Aorta (tissue), 5 donors: Measurements from ENCODE around the gene FCHSD2. TPM values are rescaled to one million over a fixed set of nuclear protein-coding genes. Genes with fewer than 3 reads are reported as not detected.

Experiments
- ATAC-seq: fragments of 200-7000 bp; cut with Tn5 transposase; one replicate; pipeline ENCODE4 v1.9.1; 2022; ENCODE audit warnings: moderate library complexity; ENCODE audit not compliant: low FRiP score
- DNase-seq, 2 donors: peaks; one replicate each; pipeline ENCODE4 v3.0.0-alpha.2; 2020
- H3K27ac ChIP-seq, 2 donors: one replicate each; pipeline ENCODE4 v1.5.1; 2013; ENCODE audit warnings: low read length in 2 of 2, mild to moderate bottlenecking in 2 of 2, moderate library complexity in 2 of 2, control low read depth in 1 of 2, inconsistent platforms in 1 of 2, low read depth in 1 of 2
- H3K27me3 ChIP-seq, 2 donors: one replicate each; pipeline ENCODE4 v1.6.1; 2013; ENCODE audit warnings: control low read depth in 1 of 2, low read length in 1 of 2, mild to moderate bottlenecking in 1 of 2, moderate library complexity in 1 of 2; ENCODE audit not compliant: insufficient read depth in 2 of 2, control insufficient read depth in 1 of 2
- H3K36me3 ChIP-seq, 2 donors: one replicate each; pipeline ENCODE4 v1.6.1; 2013; ENCODE audit warnings: control low read depth in 1 of 2, low read length in 1 of 2, mild to moderate bottlenecking in 1 of 2; ENCODE audit not compliant: insufficient read depth in 2 of 2, control insufficient read depth in 1 of 2
- H3K4me1 ChIP-seq, 2 donors: one replicate each; pipeline ENCODE4 v1.6.1; 2013; ENCODE audit warnings: low read length in 2 of 2, control low read depth in 1 of 2, mild to moderate bottlenecking in 1 of 2, moderate library complexity in 1 of 2; ENCODE audit not compliant: insufficient read depth in 2 of 2, control insufficient read depth in 1 of 2
- H3K4me3 ChIP-seq, 2 donors: one replicate each; pipeline ENCODE4 v1.5.1; 2013; ENCODE audit warnings: low read length in 2 of 2, control low read depth in 1 of 2, mild to moderate bottlenecking in 1 of 2
- H3K9me3 ChIP-seq: one replicate; pipeline ENCODE4 v1.6.1; 2013; ENCODE audit warnings: mild to moderate bottlenecking, low read length; ENCODE audit not compliant: control insufficient read depth
- WGBS, 2 donors: extraction: QIAGEN DNeasy Blood & Tissue Kit; methylation state at CpG; one replicate each; pipeline ENCODE4 v1.1.7; 2013; 5-methylcytosine and 5-hydroxymethylcytosine counted together
- intact Hi-C, 2 donors: fragments of 100-400 bp; cut with DNase I; formaldehyde crosslinking; loops; one replicate each; pipeline versions ENCODE4 v1.14.2 to v1.15.0; 2022
- polyA plus RNA-seq, 2 donors: library from polyadenylated mRNA; stranded (reverse); fragments of 200-250 nt; gene quantifications; one replicate each; pipeline ENCODE4 v1.2.3, GENCODE V29; 2013
- total RNA-seq, 2 donors: library from RNA; stranded (reverse); fragmentation: NEBNext Ultra II Directional; extraction: Animal tissue kit (Norgen Biotek cat#: 25700); gene quantifications; one replicate each; pipeline ENCODE4 v1.2.1, GENCODE V29; 2021
- donor health status: healthy with polysubstance abuse.
- donor health status: Bipolar disorder and iron deficiency.
- donor health status: DM: no; HTN: no; CAD: no.
- donor health status: DM: no; HTN: no; CAD: no.
- donor health status: DM: yes; HTN: yes; CAD: no.

Gene FCHSD2
- total and polyA plus RNA-seq, 4 donors, result 34.4 to 107 (median 62.2) TPM

DNA sequence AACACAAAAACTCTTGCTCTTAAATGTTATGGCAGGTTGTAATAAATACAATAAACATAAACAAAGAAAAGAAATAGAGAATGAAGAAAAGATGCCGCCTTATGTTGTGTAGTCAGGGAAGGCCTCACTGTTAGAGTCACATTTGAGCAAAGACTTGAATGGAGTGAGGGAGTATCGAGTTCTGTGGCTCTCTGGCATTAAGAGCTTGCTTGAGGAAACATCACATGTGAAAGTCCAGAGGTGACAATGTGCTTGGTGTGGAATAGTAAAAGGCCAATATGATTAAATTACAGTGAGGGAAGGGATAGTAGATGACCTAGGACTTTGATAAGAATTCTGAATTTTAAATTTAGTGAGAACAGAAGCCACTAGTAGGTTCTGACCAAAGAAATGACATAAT, 188.5 kb downstream of the FCHSD2 start:
- intact Hi-C loops, result no loop called here
- WGBS, 2 donors, result 98% methylated on average over 2 of the region's 2 CpGs
- Histone ChIP-seq H3K27ac (no peak overlapping the region), H3K4me3 (no peak overlapping the region), H3K27me3 (no peaks in the 10 kb centered on the region), H3K4me1 (peaks cover 0 to 2% of the 10 kb centered on the region in 2 donors), H3K36me3 (no peaks in the 10 kb centered on the region), H3K9me3 (no peaks in the 10 kb centered on the region)
- no peak for DNase-seq
- ATAC-seq, result no peak

DNA sequence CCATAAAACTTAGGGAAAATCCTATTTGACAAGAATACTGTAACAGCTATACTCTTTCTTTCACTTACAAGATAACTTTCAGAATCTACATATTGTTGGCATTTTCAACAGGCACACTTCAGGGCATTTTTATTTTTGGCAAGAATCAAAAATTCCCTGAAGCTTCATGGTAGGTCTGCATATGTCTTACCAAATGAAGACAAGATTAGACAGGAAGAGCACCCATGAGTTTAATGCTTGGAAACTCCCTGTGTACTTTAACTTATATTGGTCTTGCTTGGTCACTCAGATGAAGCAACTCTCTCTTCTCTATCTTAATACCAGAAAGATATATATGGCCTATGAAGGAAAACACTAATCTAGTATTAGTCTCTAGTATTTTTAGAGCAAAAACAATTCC, 190.2 kb downstream of the FCHSD2 start:
- no peak overlapping the region for H3K4me3 ChIP-seq
- no peak for ATAC-seq
- DNase-seq, result no peak
- no peaks in the 10 kb centered on the region for H3K9me3 ChIP-seq
- peak overlapping the region in 1 of 2 donors; percentile 28 for H3K27ac ChIP-seq
- H3K36me3 ChIP-seq, result no peaks in the 10 kb centered on the region
- intact Hi-C loops, result no loop called here
- H3K27me3 ChIP-seq, result no peaks in the 10 kb centered on the region
- peaks cover 0 to 2% of the 10 kb centered on the region in 2 donors for H3K4me1 ChIP-seq

DNA sequence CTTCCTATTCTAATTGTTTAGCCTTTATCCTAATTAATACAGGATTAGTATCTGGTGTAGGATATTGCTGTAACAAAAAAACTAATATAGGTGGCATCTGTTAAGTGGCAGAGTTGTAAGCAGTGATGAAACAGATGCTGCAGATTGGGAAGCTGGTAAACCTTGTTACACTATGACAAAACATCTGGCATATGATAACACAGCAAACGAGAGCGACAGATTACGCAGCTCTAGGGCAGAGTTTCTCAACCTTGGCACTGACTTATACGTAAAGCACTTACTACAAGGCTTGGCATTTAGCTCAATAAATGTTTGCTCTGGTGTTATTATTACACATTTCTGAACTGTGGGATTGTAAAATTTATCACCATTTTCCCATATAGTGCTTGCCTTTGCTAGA, 190.9 kb downstream of the FCHSD2 start:
- no peak for ATAC-seq
- WGBS, 2 donors, result 19 to 22% methylated on average over 4 of the region's 4 CpGs
- H3K27me3 ChIP-seq, result no peaks in the 10 kb centered on the region
- no peak overlapping the region for H3K27ac ChIP-seq
- intact Hi-C loops, result no loop called here
- H3K36me3 ChIP-seq, result no peaks in the 10 kb centered on the region
- DNase-seq, result no peak
- peaks cover 0 to 2% of the 10 kb centered on the region in 2 donors for H3K4me1 ChIP-seq
- H3K4me3 ChIP-seq, result no peak overlapping the region
- H3K9me3 ChIP-seq, result no peaks in the 10 kb centered on the region

DNA sequence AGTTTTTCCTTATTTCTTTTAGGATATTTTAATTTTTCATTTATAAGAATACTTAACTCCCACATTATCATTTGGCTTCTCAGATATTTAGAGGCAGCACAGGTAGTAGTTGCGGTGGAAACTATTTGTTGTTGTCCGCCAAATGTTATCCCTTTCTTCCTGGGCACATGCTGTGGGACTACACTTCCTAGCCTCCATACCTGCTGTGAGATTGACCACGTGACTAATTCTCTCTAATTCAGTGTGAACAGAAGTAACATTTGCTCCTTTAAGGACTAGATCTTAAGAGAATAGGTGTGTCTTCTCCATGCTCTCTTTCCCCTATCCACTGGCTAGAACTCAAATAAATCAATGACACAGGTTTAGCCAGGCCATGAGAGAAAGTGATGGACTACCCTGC, 191.4 kb downstream of the FCHSD2 start:
- Histone ChIP-seq H3K9me3 (no peaks in the 10 kb centered on the region), H3K36me3 (no peaks in the 10 kb centered on the region), H3K27ac (no peak overlapping the region), H3K4me3 (no peak overlapping the region), H3K4me1 (peaks cover 0 to 2% of the 10 kb centered on the region in 2 donors), H3K27me3 (no peaks in the 10 kb centered on the region)
- 96 to 97% methylated on average over 3 of the region's 3 CpGs for WGBS, 2 donors
- ATAC-seq (no peak), DNase-seq (no peak)
- intact Hi-C loops, result no loop called here

DNA sequence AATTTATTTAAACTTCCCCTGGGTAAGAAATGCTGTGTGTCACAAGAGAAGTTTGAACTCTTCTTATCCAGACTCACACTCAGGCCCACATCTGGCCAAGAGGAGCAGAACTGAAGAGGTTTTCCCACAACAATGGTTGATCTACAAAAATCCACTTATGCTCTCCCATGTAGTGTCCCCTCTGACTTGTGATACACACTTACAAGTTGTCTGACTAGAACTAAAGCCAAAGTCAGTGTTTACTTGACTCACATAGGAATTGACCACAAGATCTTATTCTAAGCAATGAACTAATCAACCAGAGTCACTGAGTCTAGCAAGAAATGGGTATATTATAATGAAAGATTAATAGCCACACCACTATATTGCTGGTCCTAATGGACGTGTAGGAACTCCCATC, 194.9 kb downstream of the FCHSD2 start:
- WGBS, 2 donors, result 86% methylated on average over 1 of the region's 1 CpG
- no peaks in the 10 kb centered on the region for H3K9me3 ChIP-seq
- DNase-seq, result no peak
- intact Hi-C loops, result no loop called here
- H3K27ac ChIP-seq, result no peak overlapping the region
- peaks cover 0 to 2% of the 10 kb centered on the region in 2 donors for H3K4me1 ChIP-seq
- no peak overlapping the region for H3K4me3 ChIP-seq
- no peak for ATAC-seq
- H3K27me3 ChIP-seq, result no peaks in the 10 kb centered on the region
- H3K36me3 ChIP-seq, result no peaks in the 10 kb centered on the region

DNA sequence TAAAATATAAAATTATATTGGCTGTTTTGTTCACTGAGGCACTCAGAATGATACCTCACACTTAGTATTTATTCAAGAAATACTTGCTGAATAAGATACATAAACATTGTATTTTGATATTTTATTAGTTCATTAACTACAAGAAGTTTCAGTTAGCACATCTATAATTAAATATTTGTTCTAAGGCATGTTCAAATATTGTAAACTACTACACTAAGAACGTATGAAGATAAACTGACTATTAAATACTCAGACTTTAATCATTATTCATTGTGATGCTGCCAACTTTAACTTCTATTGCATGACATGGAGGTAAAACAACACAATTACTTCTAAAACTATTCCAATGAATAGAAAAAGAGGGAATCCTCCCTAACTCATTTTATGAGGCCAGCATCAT, 198.5 kb downstream of the FCHSD2 start:
- Histone ChIP-seq H3K4me3 (no peak overlapping the region), H3K36me3 (no peaks in the 10 kb centered on the region), H3K9me3 (no peaks in the 10 kb centered on the region), H3K27ac (no peak overlapping the region), H3K27me3 (no peaks in the 10 kb centered on the region), H3K4me1 (peaks cover 0 to 2% of the 10 kb centered on the region in 2 donors)
- intact Hi-C loops, result no loop called here
- 9 to 13% methylated on average over 1 of the region's 1 CpG for WGBS, 2 donors
- ATAC-seq (no peak), DNase-seq (no peak)

DNA sequence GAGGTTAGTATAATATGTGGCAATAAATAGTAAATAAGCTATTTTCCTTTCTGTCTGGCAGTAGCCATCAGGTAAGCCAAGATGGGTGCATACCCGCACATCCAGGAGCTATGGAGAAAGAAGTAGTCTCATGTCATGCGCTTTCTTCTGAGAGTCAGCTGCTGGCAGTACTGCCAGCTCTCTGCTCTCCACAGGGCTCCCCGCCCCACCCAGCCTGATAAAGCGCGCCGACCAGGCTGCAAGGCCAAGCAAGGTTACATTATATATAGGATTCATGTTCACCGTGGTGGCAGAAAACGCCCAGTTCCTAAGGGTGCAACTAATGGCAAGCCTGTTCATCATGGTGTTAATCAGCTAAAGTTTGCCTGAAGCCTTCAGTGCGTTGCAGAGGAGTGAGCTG, 201.7 kb downstream of the FCHSD2 start:
- H3K4me1 ChIP-seq, result peaks cover 0 to 6% of the 10 kb centered on the region in 2 donors
- no peaks in the 10 kb centered on the region for H3K36me3 ChIP-seq
- ATAC-seq, result no peak

DNA sequence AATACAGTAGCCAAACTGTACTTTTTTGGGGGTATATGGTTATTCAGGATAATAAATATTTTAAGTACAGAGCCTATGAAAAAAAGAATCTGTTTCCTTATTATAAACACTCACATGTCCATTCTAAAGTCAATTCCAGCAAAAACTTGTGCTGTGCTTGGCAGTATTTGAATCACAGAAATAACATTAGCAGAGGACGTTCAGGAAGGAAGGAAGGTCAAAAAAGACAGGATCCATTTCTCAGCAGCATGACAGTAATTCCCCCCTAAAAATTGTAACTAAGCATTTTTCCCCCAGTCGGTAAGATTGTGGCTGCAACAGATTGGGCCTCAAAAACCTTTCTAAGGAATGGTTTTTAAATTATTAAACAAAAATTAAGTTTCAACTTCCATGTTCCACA, 203.1 kb downstream of the FCHSD2 start:
- Histone ChIP-seq H3K27me3 (no peaks in the 10 kb centered on the region), H3K9me3 (no peaks in the 10 kb centered on the region), H3K4me1 (peaks cover 0 to 9% of the 10 kb centered on the region in 2 donors), H3K36me3 (no peaks in the 10 kb centered on the region), H3K27ac (no peak overlapping the region), H3K4me3 (no peak overlapping the region)
- ATAC-seq (no peak), DNase-seq (no peak)
- WGBS, 2 donors, result 7% methylated on average over 2 of the region's 2 CpGs
- intact Hi-C loops, result no loop called here

More for the DNA sequence above, 201.7 kb downstream of the FCHSD2 start:
- intact Hi-C loops, result no loop called here
- Histone ChIP-seq H3K9me3 (no peaks in the 10 kb centered on the region), H3K27ac (no peak overlapping the region), H3K27me3 (no peaks in the 10 kb centered on the region), H3K4me3 (no peak overlapping the region)
- DNase-seq, result no peak
- WGBS, 2 donors, result 91 to 94% methylated on average over 9 of the region's 9 CpGs

DNA sequence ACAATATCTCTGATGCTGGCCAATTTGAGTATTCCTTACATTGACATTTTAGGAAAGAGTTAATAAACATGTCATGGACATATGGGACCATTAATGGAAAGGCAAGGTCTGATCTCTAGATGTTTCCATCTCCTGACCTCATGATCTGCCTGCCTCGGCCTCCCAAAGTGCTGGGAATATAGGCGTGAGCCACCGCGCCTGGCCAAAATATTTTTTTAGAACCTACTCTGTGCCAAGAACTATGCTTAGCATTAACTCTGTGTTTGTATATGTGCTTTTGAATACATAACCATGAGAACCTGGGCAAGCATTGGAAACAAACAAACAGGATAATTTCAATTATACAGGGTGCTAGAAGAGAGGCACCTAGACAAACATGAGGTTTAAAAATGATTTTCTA, 204.7 kb downstream of the FCHSD2 start:
- H3K27ac ChIP-seq, result no peak overlapping the region
- intact Hi-C loops, result no loop called here
- DNase-seq (no peak), ATAC-seq (no peak)
- H3K9me3 ChIP-seq, result no peaks in the 10 kb centered on the region
- H3K27me3 ChIP-seq, result no peaks in the 10 kb centered on the region
- no peaks in the 10 kb centered on the region for H3K36me3 ChIP-seq
- WGBS, 2 donors, result 14 to 18% methylated on average over 4 of the region's 4 CpGs
- peaks cover 0 to 9% of the 10 kb centered on the region in 2 donors for H3K4me1 ChIP-seq
- no peak overlapping the region for H3K4me3 ChIP-seq
